ENCODE data around the gene NUDT3. TPM values are rescaled to one million over a fixed set of nuclear protein-coding genes. Genes with fewer than 3 reads are reported as not detected.
"Not testable (repeated sequence)": the region's sequence is repeated elsewhere in the genome, so short reads cannot be mapped to it uniquely, and the experiment has no call there.

The NUDT3 gene
- total RNA-seq, 1 donor from 2014 or later = 37.1 TPM

DNA sequence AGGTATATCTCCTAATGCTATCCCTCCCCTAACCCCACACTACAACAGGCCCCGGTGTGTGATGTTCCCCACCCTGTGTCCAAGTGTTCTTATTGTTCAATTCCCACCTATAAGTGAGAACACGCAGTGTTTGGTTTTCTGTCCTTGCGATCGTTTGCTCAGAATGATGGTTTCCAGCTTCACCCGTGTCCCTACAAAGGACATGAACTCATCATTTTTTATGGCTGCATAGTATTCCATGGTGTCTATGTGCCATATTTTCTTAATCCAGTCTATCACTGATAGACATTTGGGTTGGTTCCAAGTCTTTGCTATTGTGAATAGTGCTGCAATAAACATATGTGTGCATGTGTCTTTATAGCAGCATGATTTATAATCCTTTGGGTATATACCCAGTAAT, 20.6 kb downstream of the NUDT3 start:
- not testable (repeated sequence) for DNase-seq (ENCODE audit: low read depth, low spot score)

DNA sequence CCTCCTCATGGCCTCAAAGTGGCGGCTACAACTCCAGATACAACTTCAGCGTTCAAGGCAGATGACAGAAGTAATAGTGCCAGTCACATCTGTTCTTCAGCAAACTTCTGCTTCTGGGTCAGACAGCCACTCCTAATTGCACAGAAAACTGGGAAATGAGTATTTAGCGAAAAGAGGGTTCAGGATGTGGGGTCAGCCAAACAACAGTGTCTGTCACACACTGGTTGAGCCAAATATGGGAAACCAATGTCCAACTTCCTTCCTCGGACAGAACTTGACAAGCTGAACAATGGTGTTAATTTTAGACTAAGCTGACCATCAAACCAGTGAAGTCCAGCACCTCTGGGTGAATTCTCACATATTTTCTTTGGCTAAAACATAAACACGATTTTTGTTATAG, 22.1 kb downstream of the NUDT3 start:
- DNase-seq (ENCODE audit: low read depth, low spot score) = peak; percentile 69

DNA sequence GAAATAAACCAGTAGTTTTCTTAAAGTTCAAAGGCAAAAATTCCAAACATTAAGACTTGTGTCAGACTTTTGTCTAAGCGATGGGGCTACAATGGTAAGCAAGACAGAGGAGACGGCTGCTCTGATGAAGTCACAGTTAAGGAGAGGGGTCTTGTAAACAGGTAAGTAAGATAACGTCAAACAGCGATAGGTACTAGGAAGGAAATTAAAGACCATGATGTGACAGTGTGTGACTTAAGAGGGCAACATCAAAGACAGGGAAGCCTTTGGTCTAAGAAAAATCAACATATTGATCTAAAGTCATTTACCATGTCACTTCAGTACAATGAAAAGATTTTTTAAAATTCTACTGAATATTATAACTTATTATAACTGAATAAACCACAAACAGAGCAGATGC, 23.1 kb downstream of the NUDT3 start:
- no peak for DNase-seq (ENCODE audit: low read depth, low spot score)

DNA sequence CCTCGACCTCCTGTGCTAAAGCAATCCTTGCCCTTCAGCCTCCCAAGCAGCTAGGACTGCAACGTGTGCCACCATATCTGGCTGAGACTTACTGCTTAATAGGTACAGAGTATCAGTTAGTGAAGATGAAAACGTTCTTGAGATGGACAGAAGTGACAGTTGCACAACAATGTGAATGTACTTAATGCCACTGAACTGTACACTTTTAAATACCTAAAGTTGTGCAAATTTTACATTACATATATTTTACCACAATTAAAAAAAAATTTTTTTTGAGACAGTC, 25.9 kb downstream of the NUDT3 start:
- no peak for DNase-seq (ENCODE audit: low read depth, low spot score)

DNA sequence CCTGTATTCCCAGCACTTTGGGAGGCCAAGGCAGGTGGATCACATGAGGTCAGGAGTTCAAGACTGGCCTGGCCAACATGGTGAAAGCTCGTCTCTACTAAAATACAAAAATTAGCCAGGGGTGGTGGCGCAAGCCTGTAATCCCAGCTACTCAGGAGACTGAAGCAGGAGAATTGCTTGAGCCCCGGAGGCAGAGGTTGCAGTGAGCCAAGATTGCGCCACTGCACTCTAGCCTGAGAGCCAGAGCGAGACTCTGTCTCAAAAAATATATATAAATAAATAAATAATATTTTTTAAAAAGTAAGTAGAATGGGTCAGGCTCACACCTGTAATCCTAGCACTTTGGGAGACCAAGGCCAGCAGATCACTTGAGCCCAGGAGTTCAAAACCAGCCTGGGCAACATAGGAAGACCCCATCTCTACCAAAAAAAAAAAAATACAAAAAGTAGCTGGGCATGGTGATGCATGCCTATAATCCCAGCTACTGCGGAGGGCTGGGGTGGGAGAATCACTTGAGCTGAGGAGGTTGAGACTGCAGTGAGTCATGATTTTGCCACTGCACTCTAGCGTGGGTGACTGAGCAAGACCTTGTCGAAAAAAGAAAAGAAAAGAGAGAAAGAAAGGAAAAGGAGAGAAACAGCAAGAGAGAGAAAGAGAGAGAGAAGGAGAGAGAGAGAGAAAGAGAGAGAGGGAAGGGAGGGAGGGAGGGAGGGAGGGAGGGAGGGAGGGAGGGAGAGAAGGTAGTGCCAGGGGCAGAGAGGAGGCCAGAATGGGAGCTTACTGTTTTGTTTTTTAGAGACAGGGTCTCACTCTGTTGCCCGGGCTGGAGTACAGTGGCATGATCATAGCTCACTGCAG, 26.5 kb downstream of the NUDT3 start:
- not testable (repeated sequence) for DNase-seq (ENCODE audit: low read depth, low spot score)

DNA sequence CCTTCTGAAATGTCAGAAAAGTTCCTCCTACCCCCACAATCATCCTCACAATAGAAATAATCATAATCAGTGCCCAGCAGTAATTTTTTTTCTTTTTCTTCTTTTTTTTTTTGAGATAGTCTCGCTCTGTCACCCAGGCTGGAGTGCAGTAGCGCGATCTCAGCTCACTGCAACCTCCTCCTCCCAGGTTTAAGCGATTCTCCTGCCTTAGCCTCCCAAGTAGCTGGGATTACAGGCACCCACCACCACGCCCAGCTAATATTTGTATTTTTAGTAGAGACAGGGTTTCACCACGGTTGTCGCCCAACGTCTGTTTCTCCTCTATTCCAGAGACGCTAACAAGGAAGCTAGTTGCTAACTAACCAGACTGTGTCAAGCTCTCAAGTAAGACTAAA, 28.8 kb downstream of the NUDT3 start:
- not testable (repeated sequence) for DNase-seq (ENCODE audit: low read depth, low spot score)

DNA sequence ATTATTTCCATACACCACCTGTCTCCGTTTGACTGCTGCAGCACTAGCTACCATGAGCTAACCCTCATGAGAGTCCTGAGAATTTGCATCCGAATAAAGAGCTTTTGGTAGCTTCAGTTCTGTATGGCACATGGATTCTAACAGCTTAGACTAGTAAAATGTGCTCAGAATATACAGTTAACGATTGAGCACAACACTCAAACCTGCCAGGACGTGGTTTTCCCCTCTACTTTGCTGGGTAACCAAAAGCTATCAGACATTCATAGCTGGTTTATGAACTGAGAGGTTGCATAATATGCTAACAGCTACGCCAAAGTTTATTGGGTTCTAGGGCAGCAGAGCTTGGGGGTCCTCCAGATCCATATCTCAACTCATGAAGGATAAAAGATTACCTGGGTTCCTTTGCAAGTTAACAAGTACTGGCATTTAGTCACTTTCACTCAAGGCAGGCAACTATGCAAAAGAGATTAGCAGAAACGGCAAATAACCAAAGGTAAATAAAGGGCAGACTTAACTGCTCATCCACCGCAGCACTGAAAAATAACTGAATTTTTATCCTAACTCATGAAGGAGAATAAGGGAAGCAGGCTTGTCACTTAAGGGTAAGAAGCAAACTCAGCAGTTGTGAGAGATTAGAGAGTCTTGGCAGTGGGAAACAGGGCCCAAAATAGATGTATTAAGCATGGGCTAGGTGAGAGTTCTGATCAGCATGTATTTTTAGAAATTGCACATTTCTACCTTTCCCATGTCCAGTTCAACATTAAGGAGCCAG, 29.4 kb downstream of the NUDT3 start:
- DNase-seq (ENCODE audit: low read depth, low spot score) = no peak

DNA sequence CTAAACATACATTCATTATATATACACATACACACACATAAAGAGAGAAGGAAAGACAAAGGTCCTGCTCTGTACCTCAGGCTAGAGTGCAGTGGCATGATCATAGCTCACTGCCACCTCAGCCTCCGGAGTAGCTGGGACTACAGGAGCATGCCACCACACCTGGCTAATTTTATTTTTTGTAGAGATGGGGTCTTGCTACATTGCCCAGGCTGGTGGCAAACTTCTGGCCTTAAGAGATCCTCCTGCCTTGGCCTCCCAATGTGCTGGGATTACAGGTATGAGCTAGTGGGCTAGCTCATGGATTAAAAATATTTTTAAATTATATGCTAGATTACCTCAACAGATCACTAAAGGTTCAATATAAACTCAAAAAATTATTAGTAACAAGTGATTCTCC, 30.3 kb downstream of the NUDT3 start:
- DNase-seq (ENCODE audit: low read depth, low spot score) = no peak

DNA sequence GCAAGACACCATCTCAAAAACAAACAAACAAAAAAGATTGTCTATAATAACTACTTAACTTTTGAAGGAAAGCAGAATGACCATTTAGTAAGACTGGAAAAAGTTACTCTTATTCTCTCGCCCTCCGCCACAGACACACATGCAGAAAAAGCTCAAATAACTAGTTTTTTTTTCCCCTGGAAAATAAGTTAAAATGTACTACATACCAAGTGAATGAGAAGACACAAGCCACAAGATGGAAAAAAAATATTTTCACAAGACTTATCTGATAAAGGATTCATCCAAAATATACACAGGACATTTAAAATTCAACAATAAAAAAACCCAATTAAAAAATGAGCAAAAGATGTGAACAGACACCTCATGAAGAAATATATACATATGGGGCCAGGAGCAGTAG, 31.9 kb downstream of the NUDT3 start:
- DNase-seq (ENCODE audit: low read depth, low spot score) = no peak

DNA sequence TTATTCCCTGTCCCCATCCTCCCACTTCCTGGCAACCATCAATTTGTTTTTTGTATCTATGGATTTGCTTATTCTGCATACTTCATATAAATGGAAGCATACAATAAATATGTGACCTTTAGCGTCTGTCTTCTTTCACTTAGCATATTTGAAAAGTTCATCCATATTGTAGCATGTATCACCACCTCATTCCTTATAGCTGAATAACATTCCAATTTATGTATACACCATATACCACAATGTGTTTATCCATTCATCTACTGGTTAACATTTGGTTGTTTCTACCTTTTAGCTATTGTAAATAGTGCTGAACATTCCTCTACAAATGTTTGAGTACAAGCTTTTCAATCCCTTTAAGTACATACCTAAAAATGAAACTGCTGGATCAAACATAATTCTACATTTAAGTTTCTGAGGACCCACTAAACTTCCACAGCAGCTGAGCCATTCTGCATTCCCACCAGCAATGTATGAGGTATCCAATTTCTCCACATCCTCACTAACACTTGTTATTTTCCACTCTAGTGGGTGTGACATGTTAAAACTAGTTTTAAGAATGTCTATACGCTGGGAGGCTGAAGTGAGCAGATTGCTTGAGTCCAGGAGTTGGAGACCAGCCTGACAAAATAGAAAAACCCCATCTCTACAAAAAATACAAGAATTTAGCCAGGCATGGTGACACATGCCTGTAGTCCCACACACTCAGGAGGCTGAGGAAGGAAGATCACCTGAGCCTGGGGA, 32.9 kb downstream of the NUDT3 start:
- DNase-seq (ENCODE audit: low read depth, low spot score) = no peak

DNA sequence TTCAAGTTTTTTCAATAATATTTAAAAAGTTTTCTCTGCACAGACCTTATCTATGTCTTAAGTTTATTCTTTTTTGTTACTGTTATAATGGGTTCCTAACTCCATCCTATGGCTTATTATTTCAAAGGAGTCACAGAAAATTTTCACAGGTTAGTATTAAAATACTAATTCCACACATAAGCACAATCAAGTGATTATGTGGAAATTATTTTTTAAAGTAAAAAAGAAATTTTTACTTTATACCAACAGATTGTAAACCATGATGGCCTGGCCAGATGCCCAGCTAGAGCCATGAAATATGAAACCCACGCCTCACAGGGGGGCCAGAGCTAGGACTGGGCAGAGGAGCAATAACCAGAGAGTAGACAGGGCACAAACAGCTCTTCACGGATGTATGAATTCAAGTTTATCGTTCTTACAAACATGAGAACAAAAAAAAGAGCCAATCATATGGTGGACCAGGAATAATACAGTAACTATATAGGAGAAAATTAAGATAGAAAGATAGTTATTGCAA, 34.0 kb downstream of the NUDT3 start:
- DNase-seq (ENCODE audit: low read depth, low spot score) = no peak

DNA sequence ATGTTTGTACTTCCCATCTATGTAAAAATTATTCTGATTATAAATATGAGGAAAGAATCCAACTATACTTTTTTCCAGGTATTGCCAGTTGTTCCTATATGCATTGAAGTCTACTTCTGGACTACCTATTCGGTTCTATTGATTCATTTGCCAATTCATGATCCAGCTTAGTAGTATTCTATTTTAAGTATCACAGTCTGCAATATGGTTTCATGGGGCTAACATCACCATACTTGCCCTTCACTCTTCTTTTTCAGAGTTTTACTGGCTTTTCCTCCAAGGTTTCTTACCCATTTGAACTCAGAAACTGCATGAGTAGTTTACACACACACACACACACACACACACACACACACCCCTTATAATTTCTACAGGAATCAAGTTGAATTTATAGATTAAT, 34.5 kb downstream of the NUDT3 start:
- DNase-seq (ENCODE audit: low read depth, low spot score) = no peak

DNA sequence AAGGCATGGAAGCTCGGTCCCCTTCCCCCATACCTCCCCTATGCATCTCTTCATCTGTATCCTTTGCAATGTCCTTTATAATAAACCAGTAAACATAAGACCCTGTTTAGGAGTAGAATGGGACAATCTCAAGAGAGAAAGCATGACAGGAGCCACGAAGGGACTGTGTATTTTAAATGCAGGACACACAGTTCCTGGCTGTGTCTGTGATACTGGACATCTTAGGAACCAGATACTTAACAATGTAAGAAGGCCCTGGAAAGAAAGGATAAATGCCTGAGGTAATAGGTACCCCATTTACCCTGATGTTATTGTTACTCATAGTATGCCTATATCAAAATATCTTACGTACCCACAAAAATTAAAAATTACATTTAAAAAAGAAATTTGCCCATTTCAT, 36.6 kb downstream of the NUDT3 start:
- no peak for DNase-seq (ENCODE audit: low read depth, low spot score)

DNA sequence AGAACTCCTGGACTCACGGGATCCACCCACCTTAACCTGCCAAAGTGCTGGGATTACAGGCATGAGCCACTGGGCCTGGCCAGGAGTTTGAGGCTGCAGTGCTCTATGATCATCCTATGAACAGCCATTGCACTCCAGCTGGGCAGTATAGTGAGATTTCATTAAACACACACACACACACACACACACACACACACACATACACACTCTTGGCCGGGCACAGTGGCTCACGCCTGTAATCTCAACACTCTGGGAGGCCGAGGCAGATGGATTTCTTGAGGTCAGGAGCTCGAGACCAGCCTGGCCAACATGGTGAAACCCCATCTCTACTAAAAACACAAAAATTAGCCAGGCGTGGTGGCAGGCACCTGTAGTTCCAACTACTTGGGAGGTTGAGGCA, 38.2 kb downstream of the NUDT3 start:
- not testable (repeated sequence) for DNase-seq (ENCODE audit: low read depth, low spot score)

DNA sequence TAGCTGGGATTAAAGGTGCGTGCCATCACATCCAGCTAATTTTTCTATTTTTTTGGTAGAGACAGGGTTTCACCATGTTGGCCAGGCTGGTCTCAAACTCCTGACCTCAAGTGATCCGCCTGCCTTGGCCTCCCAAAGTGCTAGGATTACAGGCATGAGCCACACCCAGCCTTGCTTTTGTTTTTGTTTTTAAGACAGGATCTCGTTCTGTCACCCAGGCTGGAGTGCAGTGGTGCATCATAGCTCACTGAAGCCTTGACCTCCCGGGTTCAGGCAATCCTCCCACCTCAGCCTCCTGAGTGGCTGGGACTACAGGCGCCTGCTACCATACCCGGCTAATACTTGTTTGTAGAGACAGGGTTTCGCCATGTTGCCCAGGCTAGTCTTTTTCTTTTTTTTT, 38.9 kb downstream of the NUDT3 start:
- DNase-seq (ENCODE audit: low read depth, low spot score) = not testable (repeated sequence)

DNA sequence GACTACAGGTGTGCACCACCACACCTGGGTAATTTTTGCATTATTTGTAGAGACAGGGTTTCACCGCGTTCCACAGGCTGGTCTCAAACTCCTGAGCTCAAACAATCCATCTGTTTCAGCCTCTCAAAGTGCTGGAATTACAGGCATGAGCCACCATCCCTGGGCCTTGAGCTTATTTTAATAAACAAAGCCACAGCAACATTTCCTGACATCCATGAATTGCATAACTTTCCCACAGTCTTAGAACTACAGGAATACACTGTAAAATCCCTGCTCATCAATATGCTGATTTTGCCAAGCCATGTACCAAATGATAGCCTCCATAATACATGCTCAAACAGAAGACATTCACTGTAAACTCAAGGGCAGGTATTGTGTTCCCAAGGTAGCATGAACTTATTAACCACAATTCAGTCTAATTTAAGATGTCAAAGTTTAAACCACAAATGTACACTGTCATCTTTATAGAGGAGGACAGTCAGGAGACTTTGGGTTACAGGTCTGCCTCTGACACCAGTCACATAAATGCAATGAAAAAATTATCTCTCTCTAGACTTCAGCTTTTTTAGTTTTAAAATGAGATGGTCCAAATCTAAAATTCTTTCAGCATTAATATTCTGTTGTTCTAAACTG, 40.0 kb downstream of the NUDT3 start:
- DNase-seq (ENCODE audit: low read depth, low spot score) = no peak

DNA sequence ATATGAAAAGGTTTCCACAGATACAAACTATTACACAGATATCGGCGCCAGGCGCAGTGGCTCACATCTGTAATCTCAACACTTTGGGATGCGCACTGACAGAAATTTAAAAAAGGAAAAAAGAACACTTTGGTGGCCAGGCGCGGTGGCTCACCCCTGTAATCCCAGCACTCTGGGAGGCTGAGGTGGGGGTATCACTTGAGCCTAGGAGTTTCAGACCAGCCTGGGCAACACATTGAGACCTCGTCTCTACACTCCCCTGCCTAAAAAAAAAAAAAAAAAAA, 41.6 kb downstream of the NUDT3 start:
- DNase-seq (ENCODE audit: low read depth, low spot score) = no peak

DNA sequence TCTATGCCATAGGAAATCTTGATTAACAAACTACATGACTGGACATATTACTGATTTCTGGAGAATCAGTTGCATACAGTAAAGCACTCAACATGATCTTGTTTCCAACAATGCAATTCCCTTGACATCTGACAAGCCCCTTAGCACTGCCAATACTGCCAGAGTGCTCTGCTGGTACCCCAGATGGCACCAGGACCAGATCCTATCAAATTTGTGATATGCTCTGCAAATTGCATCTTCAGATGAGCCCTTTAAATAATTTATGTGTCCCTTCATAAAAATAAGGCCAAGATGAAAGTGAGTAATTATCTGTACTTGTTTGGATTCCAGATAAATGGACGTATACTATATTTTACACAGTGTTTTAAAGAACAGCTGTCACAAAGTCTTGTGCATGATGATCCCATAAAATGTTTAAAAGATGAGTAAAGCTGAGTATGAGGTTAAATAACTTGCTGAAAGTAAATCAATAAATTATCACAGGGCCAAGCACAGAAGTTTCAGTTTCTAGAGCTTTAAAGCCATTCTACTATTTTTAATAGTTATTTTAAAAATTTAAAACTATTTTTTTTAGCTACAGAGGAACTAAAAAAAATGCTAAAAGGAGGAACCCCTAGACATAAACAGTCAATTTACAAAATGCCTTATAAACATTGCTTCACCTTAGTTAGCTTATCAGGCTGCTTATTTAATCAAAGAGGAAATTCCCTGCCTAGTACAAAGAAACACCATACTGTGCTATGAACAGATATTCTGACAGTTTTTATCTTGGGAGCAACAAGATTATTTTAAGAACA, 42.1 kb downstream of the NUDT3 start:
- no peak for DNase-seq (ENCODE audit: low read depth, low spot score)

DNA sequence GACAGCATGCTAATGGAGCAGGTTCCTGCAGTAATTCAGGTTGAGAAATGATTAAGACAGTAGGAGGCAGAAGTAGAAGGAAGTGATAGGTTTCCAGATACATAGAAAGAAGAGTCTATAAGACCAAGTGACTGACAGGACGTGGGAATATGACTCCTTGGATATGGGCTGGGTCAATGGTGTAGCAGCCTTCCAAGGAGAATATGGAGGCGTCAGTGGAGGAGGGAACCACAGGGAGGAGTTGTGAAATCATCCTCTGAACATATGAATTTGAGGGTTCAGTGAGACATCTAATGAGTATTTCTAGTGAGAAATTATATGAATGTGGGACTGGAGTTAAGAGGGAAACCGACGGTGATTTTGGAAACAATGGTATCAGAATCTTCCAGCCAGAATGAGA, 43.3 kb downstream of the NUDT3 start:
- DNase-seq (ENCODE audit: low read depth, low spot score) = no peak

DNA sequence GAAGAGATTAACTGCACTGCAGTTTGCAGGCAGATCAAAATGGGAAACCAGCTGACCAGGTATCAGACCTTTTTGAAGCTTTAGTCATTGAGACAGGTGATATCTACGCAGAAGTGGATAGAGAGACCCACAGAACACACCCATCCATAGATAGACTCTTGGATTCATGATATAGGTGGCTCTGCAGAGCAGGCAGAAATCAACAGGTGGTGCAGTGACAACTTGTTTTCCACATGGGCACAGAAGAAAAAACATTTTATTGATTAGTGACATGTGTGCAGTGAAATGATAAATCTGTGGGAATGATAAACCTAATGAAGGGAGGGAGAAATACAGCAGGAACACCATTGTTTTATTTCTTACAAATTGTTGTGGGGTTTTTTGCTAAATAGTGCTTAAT, 45.2 kb downstream of the NUDT3 start:
- DNase-seq (ENCODE audit: low read depth, low spot score) = no peak
